H9 (cell line): ENCODE results near the gene INTS6L. TPM values are rescaled to one million over a fixed set of nuclear protein-coding genes. Genes with fewer than 3 reads are reported as not detected.

ENCODE experiments used
- DNase-seq: peaks from one replicate; pipeline ENCODE4 v3.0.0-alpha.2; 2017
- H2AFZ ChIP-seq: one replicate; pipeline ENCODE4 v1.6.1; 2013; ENCODE audit warnings: mild to moderate bottlenecking, low read length, control low read depth, moderate library complexity
- H2AK5ac ChIP-seq: 2 replicates; pipeline ENCODE4 v1.6.1; 2013; ENCODE audit warnings: low read length, control low read depth, mixed read lengths; ENCODE audit not compliant: insufficient read length
- H2BK120ac ChIP-seq: one replicate; pipeline ENCODE4 v1.6.1; 2013; ENCODE audit warnings: low read depth, mild to moderate bottlenecking, low read length, control low read depth, inconsistent platforms; ENCODE audit not compliant: poor library complexity, severe bottlenecking
- H2BK12ac ChIP-seq: 2 replicates; pipeline ENCODE4 v1.6.1; 2013; ENCODE audit warnings: low read length, control low read depth, mixed read lengths, low read depth; ENCODE audit not compliant: insufficient read length
- H2BK15ac ChIP-seq: 2 replicates; pipeline ENCODE4 v1.6.1; 2013; ENCODE audit warnings: low read depth, low read length, control low read depth
- H2BK20ac ChIP-seq: one replicate; pipeline ENCODE4 v1.6.1; 2013; ENCODE audit warnings: low read depth, mild to moderate bottlenecking, low read length, control low read depth, inconsistent platforms; ENCODE audit not compliant: poor library complexity, severe bottlenecking
- H2BK5ac ChIP-seq: 2 replicates; pipeline ENCODE4 v1.6.1; 2013; ENCODE audit warnings: low read length, control low read depth, mixed read lengths; ENCODE audit not compliant: insufficient read length
- H3K14ac ChIP-seq: 2 replicates; pipeline ENCODE4 v1.6.1; 2013; ENCODE audit warnings: low read length, control low read depth; ENCODE audit not compliant: insufficient read depth
- H3K18ac ChIP-seq: 2 replicates; pipeline ENCODE4 v1.6.1; 2013; ENCODE audit warnings: low read depth, mild to moderate bottlenecking, mixed read lengths, low read length, control low read depth; ENCODE audit not compliant: insufficient read length
- H3K23ac ChIP-seq: 2 replicates; pipeline ENCODE4 v1.6.1; 2013; ENCODE audit warnings: low read length, control low read depth, mixed read lengths, low read depth; ENCODE audit not compliant: insufficient read length
- H3K23me2 ChIP-seq: 2 replicates; pipeline ENCODE4 v1.6.1; 2013; ENCODE audit warnings: low read depth, mild to moderate bottlenecking, mixed read lengths, low read length, control low read depth; ENCODE audit not compliant: insufficient read length, poor library complexity, severe bottlenecking
- H3K27ac ChIP-seq: 2 replicates; pipeline ENCODE4 v1.5.1; 2013; ENCODE audit warnings: low read length, control low read depth, mixed read lengths, low read depth; ENCODE audit not compliant: insufficient read length
- H3K27me3 ChIP-seq: 2 replicates; pipeline ENCODE4 v1.6.1; 2013; ENCODE audit warnings: low read length, control low read depth, inconsistent platforms; ENCODE audit not compliant: insufficient read depth
- H3K4ac ChIP-seq: 2 replicates; pipeline ENCODE4 v1.6.1; 2013; ENCODE audit warnings: low read depth, mild to moderate bottlenecking, control low read depth, inconsistent platforms, low read length, moderate library complexity
- H3K4me1 ChIP-seq: 2 replicates; pipeline ENCODE4 v1.6.1; 2013; ENCODE audit warnings: low read length, control low read depth, inconsistent platforms; ENCODE audit not compliant: insufficient read depth
- H3K4me2 ChIP-seq: 2 replicates; pipeline ENCODE4 v1.6.1; 2013; ENCODE audit warnings: low read length, control low read depth, mixed read lengths; ENCODE audit not compliant: insufficient read length, insufficient read depth
- H3K56ac ChIP-seq: 2 replicates; pipeline ENCODE4 v1.6.1; 2013; ENCODE audit warnings: low read depth, mild to moderate bottlenecking, mixed read lengths, low read length, control low read depth; ENCODE audit not compliant: insufficient read length
- H3K79me1 ChIP-seq: 2 replicates; pipeline ENCODE4 v1.6.1; 2013; ENCODE audit warnings: low read depth, mild to moderate bottlenecking, moderate library complexity, low read length, control low read depth, inconsistent platforms; ENCODE audit not compliant: insufficient read depth, poor library complexity, severe bottlenecking
- H3K79me2 ChIP-seq: 2 replicates; pipeline ENCODE4 v1.6.1; 2013; ENCODE audit warnings: low read length, control low read depth, inconsistent platforms; ENCODE audit not compliant: insufficient read depth
- H3K9ac ChIP-seq: 2 replicates; pipeline ENCODE4 v1.6.1; 2013; ENCODE audit warnings: low read length, control low read depth, mixed read lengths; ENCODE audit not compliant: insufficient read length; ENCODE audit errors: extremely low read depth
- H3K9me3 ChIP-seq: one replicate; pipeline ENCODE4 v1.6.1; 2013; ENCODE audit warnings: low read depth, low read length, inconsistent platforms; ENCODE audit not compliant: control insufficient read depth
- H3T11ph ChIP-seq: one replicate; pipeline ENCODE4 v1.6.1; 2013; ENCODE audit warnings: mild to moderate bottlenecking, low read length, control low read depth, inconsistent platforms
- H4K20me1 ChIP-seq: one replicate; pipeline ENCODE4 v1.6.1; 2013; ENCODE audit not compliant: control insufficient read depth, insufficient read length, insufficient read depth
- H4K5ac ChIP-seq: 2 replicates; pipeline ENCODE4 v1.6.1; 2013; ENCODE audit warnings: low read depth, mild to moderate bottlenecking, mixed read lengths, low read length, control low read depth; ENCODE audit not compliant: insufficient read length
- H4K8ac ChIP-seq: replicated peaks from 2 replicates; pipeline ENCODE4 v1.6.1; 2013; ENCODE audit warnings: low read length, control low read depth, mixed read lengths, low read depth; ENCODE audit not compliant: insufficient read length
- H4K91ac ChIP-seq: 2 replicates; pipeline ENCODE4 v1.6.1; 2013; ENCODE audit warnings: low read depth, mild to moderate bottlenecking, moderate library complexity, mixed read lengths, low read length, control low read depth; ENCODE audit not compliant: insufficient read length
- H3K27ac Mint-ChIP-seq, 3 experiments: 2 replicates in 2 of 3; 3 replicates in 1 of 3; pipeline ENCODE4 v1.8.0; 2020 to 2021; ENCODE audit warnings: mixed read lengths in 3 of 3, mild to moderate bottlenecking in 1 of 3, moderate library complexity in 1 of 3
- H3K27me3 Mint-ChIP-seq: 2 replicates; pipeline ENCODE4 v1.8.0; 2021; ENCODE audit warnings: low read depth, mild to moderate bottlenecking, moderate library complexity, mixed read lengths
- H3K36me3 Mint-ChIP-seq, 3 experiments: 2 replicates in 2 of 3; 3 replicates in 1 of 3; pipeline ENCODE4 v1.8.0; 2020 to 2021; ENCODE audit warnings: low read depth in 3 of 3, mixed read lengths in 3 of 3; ENCODE audit not compliant: insufficient read depth in 1 of 3
- H3K4me1 Mint-ChIP-seq, 2 experiments: 2 replicates each; pipeline ENCODE4 v1.8.0; 2020; ENCODE audit warnings: mixed read lengths in 2 of 2
- H3K4me3 Mint-ChIP-seq, 2 experiments: 2 replicates in 1 of 2; 3 replicates in 1 of 2; pipeline ENCODE4 v1.8.0; 2020 to 2021; ENCODE audit warnings: mild to moderate bottlenecking in 2 of 2, mixed read lengths in 2 of 2, moderate library complexity in 1 of 2
- H3K9me3 Mint-ChIP-seq, 2 experiments: 2 replicates in 1 of 2; 3 replicates in 1 of 2; pipeline ENCODE4 v1.8.0; 2020; ENCODE audit warnings: mild to moderate bottlenecking in 2 of 2, mixed read lengths in 2 of 2, moderate library complexity in 1 of 2
- WGBS: extraction: QIAGEN DNeasy Blood & Tissue Kit; methylation state at CpG from one replicate; pipeline ENCODE4 v1.1.7; 2013; ENCODE audit warnings: missing lambda C conversion rate, low lambda C conversion rate, mixed read lengths; ENCODE audit not compliant: insufficient read length; ENCODE audit errors: extremely low coverage; 5-methylcytosine and 5-hydroxymethylcytosine counted together
- total RNA-seq: library from RNA; stranded (reverse); gene quantifications from 2 replicates; pipeline ENCODE4 v1.2.1, GENCODE V29; 2021
- TF ChIP-seq, protein P1 (sequence below): fragments of 200-600 bp; sonication (generic); conservative IDR thresholded peaks from 3 replicates; pipeline ENCODE4 v1.8.0; 2021; ENCODE audit warnings: antibody characterized with exemption, mild to moderate bottlenecking

INTS6L gene
- total RNA-seq, 1 experiment from 2014 or later: 7.8 TPM

DNA sequence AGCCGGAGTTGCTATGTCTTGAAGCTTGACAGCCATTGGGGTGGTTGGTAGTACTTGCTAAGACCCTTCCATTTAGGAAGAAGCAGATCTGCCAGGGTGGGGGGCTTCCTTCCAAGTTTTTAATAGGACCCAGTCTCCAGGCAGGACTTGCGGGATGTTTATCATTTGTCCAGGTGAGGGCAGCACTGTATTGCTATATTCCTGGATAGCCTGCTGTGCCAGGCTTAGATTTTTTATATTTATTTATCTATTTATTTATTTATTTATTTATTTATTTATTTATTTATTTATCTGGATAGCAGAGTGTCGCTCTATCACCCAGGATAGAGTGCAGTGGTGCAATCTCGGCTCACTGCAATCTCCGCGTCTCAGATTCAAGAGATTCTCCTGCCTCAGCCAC is 105.5 kb downstream of the INTS6L start:
- no peak for DNase-seq
- Histone ChIP-seq H3K79me1 (no peaks in the 10 kb centered on the region), H3K4me1 (no peaks in the 10 kb centered on the region), H3K27ac (no peak overlapping the region), H2BK20ac (no peak overlapping the region), H3K4me2 (no peak overlapping the region), H3K9ac (no peak overlapping the region), H3K79me2 (no peaks in the 10 kb centered on the region), H3K14ac (no peak overlapping the region), H3K27me3 (no peaks in the 10 kb centered on the region), H2BK5ac (no peak overlapping the region), H3K9me3 (peaks cover 16% of the 10 kb centered on the region), H2AK5ac (no peak overlapping the region), H4K5ac (no peak overlapping the region), H3K23ac (no peak overlapping the region), H4K20me1 (no peaks in the 10 kb centered on the region), H3T11ph (no peak overlapping the region), H2AFZ (no peak overlapping the region), H2BK120ac (no peak overlapping the region), H3K18ac (no peak overlapping the region), H3K56ac (no peak overlapping the region), H4K8ac (no peak overlapping the region), H2BK12ac (no peak overlapping the region), H3K4ac (no peak overlapping the region), H3K23me2 (no peaks in the 10 kb centered on the region), H4K91ac (no peak overlapping the region), H2BK15ac (no peak overlapping the region)
- H3K9me3 Mint-ChIP-seq: peaks cover 59 to 69% of the 10 kb centered on the region in 2 experiments
- TF ChIP-seq, protein P1, sequence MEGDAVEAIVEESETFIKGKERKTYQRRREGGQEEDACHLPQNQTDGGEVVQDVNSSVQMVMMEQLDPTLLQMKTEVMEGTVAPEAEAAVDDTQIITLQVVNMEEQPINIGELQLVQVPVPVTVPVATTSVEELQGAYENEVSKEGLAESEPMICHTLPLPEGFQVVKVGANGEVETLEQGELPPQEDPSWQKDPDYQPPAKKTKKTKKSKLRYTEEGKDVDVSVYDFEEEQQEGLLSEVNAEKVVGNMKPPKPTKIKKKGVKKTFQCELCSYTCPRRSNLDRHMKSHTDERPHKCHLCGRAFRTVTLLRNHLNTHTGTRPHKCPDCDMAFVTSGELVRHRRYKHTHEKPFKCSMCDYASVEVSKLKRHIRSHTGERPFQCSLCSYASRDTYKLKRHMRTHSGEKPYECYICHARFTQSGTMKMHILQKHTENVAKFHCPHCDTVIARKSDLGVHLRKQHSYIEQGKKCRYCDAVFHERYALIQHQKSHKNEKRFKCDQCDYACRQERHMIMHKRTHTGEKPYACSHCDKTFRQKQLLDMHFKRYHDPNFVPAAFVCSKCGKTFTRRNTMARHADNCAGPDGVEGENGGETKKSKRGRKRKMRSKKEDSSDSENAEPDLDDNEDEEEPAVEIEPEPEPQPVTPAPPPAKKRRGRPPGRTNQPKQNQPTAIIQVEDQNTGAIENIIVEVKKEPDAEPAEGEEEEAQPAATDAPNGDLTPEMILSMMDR: peak; percentile 48
- no peak overlapping the region for H3K27ac Mint-ChIP-seq
- H3K36me3 Mint-ChIP-seq: no peaks in the 10 kb centered on the region; a peak in 1 of 7 replicates
- H3K27me3 Mint-ChIP-seq: no peaks in the 10 kb centered on the region
- WGBS: no CpG with 5 or more reads among the region's 6 CpGs
- H3K4me1 Mint-ChIP-seq: no peaks in the 10 kb centered on the region
- no peak overlapping the region for H3K4me3 Mint-ChIP-seq
